SU-DHL-6 (cell line): ENCODE results near the gene CEND1.

Experiments used
- CTCF ChIP-seq: fragments of 200-600 bp; sonication (generic); IDR thresholded peaks from one replicate; pipeline ENCODE4 v1.5.1; 2017; ENCODE audit warnings: antibody characterized with exemption, mild to moderate bottlenecking, low read length, moderate library complexity; ENCODE audit not compliant: insufficient read depth, poor library complexity, severe bottlenecking
- EZH2phosphoT487 ChIP-seq: fragments of 200-600 bp; sonication (generic), shearing (Covaris generic); conservative IDR thresholded peaks from 2 replicates; pipeline ENCODE4 v1.6.1; 2018; ENCODE audit warnings: mild to moderate bottlenecking, antibody characterized with exemption, low read length, moderate library complexity, mixed read lengths

- no peak for TF ChIP-seq CTCF
- TF ChIP-seq EZH2phosphoT487, result no peak
Measured at GRCh38 chr11:770642-771616, 19.0 kb downstream of the CEND1 start.
